Upper lobe of right lung (tissue), 1 donor: ENCODE results near the gene SCNN1G. TPM values are rescaled to one million over a fixed set of nuclear protein-coding genes. Genes with fewer than 3 reads are reported as not detected.

ENCODE experiments used
- ATAC-seq: fragments of 200-7000 bp; cut with Tn5 transposase; one replicate; pipeline ENCODE4 v1.9.1; 2020; ENCODE audit warnings: mild to moderate bottlenecking, moderate library complexity
- DNase-seq: peaks from one replicate; pipeline ENCODE4 v3.0.0-alpha.2; 2020
- H3K27ac ChIP-seq: fragments of 200-600 bp; one replicate; pipeline ENCODE4 v1.8.0; 2022
- H3K27me3 ChIP-seq: fragments of 200-600 bp; one replicate; pipeline ENCODE4 v1.8.0; 2022; ENCODE audit warnings: mild to moderate bottlenecking
- H3K36me3 ChIP-seq: fragments of 200-600 bp; one replicate; pipeline ENCODE4 v1.8.0; 2022
- H3K4me1 ChIP-seq: fragments of 200-600 bp; one replicate; pipeline ENCODE4 v1.8.0; 2022
- H3K4me3 ChIP-seq: fragments of 200-600 bp; one replicate; pipeline ENCODE4 v1.8.0; 2022; ENCODE audit warnings: mild to moderate bottlenecking
- H3K9me3 ChIP-seq: fragments of 200-600 bp; one replicate; pipeline ENCODE4 v1.8.0; 2022
- intact Hi-C: fragments of 100-400 bp; cut with DNase I; formaldehyde crosslinking; loops from one replicate; pipeline ENCODE4 v1.11.0; 2022
- total RNA-seq: library from RNA; stranded (reverse); fragmentation: NEBNext Ultra II Directional; extraction: Animal tissue kit (Norgen Biotek cat#: 25700); gene quantifications from one replicate; pipeline ENCODE4 v1.2.1, GENCODE V29; 2021
- TF ChIP-seq, protein P1 (sequence below): fragments of 200-600 bp; IDR thresholded peaks from one replicate; pipeline ENCODE4 v1.8.0; 2022; ENCODE audit warnings: antibody characterized with exemption
- donor health status: DM: no; HTN: yes; CAD: no; lungs with severe emphysema.

Gene SCNN1G
- total RNA-seq, 1 donor from 2014 or later = 14.8 TPM

DNA sequence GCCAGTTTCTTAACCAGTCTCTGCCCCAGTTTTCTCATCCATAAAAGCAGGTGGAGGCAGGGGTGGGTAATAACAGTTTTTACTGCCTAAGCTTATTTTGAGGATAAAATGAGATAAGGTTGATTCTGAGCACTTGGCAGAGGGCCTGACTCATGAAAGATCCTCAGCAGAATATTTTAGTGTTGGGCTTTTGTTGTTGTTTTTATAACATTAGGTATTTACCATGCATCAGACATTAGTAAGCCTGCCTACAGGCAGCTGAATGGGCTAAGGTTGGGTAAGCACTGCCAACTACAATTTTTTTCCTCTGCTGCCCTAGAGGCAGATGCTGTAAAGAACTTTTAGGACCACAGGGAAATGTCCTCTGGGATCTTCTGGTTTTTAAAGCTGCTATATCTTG lies 43.1 kb downstream of the SCNN1G start:
- DNase-seq = no peak
- intact Hi-C loops = no loop called here
- Histone ChIP-seq H3K27ac (no peak overlapping the region), H3K36me3 (no peaks in the 10 kb centered on the region), H3K27me3 (no peaks in the 10 kb centered on the region), H3K4me3 (no peak overlapping the region), H3K4me1 (no peaks in the 10 kb centered on the region), H3K9me3 (no peaks in the 10 kb centered on the region)
- TF ChIP-seq, protein P1, sequence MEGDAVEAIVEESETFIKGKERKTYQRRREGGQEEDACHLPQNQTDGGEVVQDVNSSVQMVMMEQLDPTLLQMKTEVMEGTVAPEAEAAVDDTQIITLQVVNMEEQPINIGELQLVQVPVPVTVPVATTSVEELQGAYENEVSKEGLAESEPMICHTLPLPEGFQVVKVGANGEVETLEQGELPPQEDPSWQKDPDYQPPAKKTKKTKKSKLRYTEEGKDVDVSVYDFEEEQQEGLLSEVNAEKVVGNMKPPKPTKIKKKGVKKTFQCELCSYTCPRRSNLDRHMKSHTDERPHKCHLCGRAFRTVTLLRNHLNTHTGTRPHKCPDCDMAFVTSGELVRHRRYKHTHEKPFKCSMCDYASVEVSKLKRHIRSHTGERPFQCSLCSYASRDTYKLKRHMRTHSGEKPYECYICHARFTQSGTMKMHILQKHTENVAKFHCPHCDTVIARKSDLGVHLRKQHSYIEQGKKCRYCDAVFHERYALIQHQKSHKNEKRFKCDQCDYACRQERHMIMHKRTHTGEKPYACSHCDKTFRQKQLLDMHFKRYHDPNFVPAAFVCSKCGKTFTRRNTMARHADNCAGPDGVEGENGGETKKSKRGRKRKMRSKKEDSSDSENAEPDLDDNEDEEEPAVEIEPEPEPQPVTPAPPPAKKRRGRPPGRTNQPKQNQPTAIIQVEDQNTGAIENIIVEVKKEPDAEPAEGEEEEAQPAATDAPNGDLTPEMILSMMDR = no peak
- no peak for ATAC-seq

DNA sequence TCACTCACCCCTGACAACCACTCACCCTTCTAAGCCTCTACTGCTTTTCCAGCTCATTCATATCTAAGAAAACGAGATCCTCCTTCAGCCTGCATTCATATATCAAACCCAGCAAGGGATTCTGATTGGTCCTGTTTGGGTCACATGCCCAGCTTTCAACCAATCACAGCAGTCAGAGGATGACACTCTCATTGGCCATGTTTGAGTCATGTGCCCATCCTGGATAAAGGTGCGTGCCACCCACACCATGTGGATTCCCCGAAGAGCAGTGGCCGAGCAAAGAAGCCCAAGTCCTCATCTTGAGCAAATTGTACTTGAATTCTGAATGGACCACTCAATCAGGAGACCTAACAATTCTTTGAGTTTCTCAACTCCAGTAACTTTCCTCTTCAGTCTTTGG lies 45.0 kb downstream of the SCNN1G start:
- H3K27me3 ChIP-seq = no peaks in the 10 kb centered on the region

DNA sequence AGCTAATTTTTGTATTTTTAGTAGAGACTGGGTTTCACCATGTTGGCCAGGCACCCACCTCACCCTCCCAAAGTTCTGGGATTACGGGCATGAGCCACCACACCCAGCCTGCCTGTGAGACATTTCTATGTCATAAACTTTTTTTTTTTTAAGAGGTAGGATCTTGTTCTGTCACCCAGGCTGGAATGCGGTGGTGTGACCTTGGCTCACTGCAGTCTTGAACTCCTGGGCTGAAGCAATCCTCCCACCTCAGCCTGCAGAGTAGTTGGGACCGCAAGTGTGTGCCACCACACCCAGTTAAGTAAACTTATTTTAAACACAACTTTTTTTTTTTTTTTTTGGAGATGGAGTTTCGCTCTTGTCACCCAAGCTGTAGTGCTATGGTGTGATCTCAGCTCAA lies 47.2 kb downstream of the SCNN1G start:
- Histone ChIP-seq H3K27me3 (no peaks in the 10 kb centered on the region), H3K36me3 (no peaks in the 10 kb centered on the region), H3K4me3 (no peak overlapping the region), H3K27ac (no peak overlapping the region), H3K4me1 (no peaks in the 10 kb centered on the region), H3K9me3 (no peaks in the 10 kb centered on the region)
- TF ChIP-seq, protein P1 = no peak
- DNase-seq (no peak), ATAC-seq (no peak)
- intact Hi-C loops = no loop called here

More for the DNA sequence above, 45.0 kb downstream of the SCNN1G start:
- TF ChIP-seq, protein P1 = no peak
- H3K4me3 ChIP-seq = no peak overlapping the region
- no peak overlapping the region for H3K27ac ChIP-seq
- intact Hi-C loops = no loop called here
- DNase-seq (no peak), ATAC-seq (no peak)
- no peaks in the 10 kb centered on the region for H3K36me3 ChIP-seq
- no peaks in the 10 kb centered on the region for H3K4me1 ChIP-seq
- no peaks in the 10 kb centered on the region for H3K9me3 ChIP-seq

DNA sequence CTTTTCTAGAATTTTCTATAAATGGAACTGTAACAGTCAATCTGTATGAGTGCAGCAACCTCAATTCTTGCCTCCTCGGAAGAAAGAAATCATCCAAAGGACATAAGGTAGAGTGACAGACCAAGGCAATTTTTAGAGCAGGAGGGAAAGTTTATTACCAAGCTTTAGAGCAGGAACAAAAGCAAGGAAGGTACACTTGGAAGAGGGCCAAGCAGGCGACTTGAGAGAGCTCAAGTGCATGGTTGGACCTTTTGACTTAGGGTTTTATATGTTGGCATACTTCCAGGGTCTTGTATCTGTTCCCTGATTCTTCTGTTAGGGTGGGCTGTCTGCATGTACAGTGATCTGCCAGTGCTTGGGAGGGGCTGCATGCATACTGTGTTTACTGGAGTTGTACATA lies 50.3 kb downstream of the SCNN1G start:
- TF ChIP-seq, protein P1 = no peak
- Histone ChIP-seq H3K27me3 (no peaks in the 10 kb centered on the region), H3K27ac (no peak overlapping the region), H3K9me3 (no peaks in the 10 kb centered on the region), H3K36me3 (no peaks in the 10 kb centered on the region), H3K4me3 (no peak overlapping the region), H3K4me1 (no peaks in the 10 kb centered on the region)
- intact Hi-C loops = no loop called here
- ATAC-seq (no peak), DNase-seq (no peak)

DNA sequence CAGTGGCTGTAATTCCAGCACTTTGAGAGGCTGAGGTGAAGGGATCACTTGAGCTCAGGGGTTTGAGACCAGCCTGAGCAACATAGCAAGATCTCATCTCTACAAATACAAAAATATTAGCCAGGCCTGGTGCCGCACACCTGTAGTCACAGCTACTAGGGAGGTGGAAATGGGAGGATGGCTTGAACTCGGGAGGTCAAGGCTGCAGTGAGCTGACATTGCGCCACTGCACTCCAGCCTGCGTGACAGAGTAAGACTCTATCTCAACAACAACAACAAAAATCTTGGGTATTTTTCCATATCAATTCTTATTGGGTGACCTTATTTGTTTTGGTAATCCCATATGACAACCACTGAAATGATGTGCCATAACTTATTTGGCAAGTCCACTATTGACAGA lies 52.6 kb downstream of the SCNN1G start:
- no peaks in the 10 kb centered on the region for H3K9me3 ChIP-seq
- no peak overlapping the region for H3K27ac ChIP-seq
- ATAC-seq (no peak), DNase-seq (no peak)
- no peaks in the 10 kb centered on the region for H3K4me1 ChIP-seq
- H3K4me3 ChIP-seq = no peak overlapping the region
- TF ChIP-seq, protein P1 = no peak
- no peaks in the 10 kb centered on the region for H3K36me3 ChIP-seq
- intact Hi-C loops = no loop called here
- H3K27me3 ChIP-seq = no peaks in the 10 kb centered on the region

DNA sequence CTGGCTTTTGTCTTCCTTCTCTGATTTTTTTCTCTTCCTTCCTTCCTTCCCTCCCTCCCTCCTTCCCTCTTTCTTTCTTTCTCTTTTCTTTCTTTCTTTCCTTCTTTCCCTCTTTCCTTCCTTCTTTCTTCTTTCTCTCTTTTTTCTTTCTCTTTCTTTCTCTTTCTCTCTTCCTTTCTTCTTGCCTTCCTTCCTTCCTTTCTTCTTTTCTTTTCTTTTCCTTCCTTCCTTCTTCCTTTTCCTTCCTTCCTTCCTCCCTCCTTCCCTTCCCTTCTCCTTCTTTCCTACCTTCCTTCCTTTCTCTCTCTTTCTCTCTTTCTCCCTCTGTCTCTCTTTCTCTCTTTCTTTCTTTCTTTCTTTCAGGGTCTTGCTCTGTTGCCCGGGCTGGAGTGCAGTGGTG lies 54.4 kb downstream of the SCNN1G start:
- no peak overlapping the region for H3K27ac ChIP-seq

More for the DNA sequence above, 54.4 kb downstream of the SCNN1G start:
- no peaks in the 10 kb centered on the region for H3K27me3 ChIP-seq
- no peaks in the 10 kb centered on the region for H3K9me3 ChIP-seq
- H3K4me3 ChIP-seq = no peak overlapping the region
- TF ChIP-seq, protein P1 = no peak
- no peaks in the 10 kb centered on the region for H3K4me1 ChIP-seq
- intact Hi-C loops = no loop called here
- H3K36me3 ChIP-seq = no peaks in the 10 kb centered on the region
- DNase-seq (no peak), ATAC-seq (no peak)
